ENCODE measurements around the gene MAP3K20.

DNA sequence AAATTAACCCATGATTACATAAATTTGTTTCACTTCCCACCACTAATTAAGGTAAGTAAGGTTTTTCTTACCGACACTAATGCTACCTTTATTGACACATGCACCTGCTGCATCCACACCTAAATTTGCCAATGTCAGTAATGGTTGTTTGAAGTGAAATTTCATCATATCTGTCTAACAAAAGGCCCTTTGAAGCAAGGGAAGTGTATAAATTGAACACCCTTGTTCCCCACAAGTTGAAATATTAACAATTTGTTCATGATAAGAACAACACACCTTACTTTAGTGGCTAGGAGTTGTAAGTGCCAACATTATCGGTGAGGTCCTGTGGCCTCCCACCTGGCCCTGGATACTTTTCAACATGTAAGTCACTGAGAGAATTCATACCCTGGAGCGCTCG lies 162.7 kb downstream of the MAP3K20 start:
- TF ChIP-seq, protein P1, sequence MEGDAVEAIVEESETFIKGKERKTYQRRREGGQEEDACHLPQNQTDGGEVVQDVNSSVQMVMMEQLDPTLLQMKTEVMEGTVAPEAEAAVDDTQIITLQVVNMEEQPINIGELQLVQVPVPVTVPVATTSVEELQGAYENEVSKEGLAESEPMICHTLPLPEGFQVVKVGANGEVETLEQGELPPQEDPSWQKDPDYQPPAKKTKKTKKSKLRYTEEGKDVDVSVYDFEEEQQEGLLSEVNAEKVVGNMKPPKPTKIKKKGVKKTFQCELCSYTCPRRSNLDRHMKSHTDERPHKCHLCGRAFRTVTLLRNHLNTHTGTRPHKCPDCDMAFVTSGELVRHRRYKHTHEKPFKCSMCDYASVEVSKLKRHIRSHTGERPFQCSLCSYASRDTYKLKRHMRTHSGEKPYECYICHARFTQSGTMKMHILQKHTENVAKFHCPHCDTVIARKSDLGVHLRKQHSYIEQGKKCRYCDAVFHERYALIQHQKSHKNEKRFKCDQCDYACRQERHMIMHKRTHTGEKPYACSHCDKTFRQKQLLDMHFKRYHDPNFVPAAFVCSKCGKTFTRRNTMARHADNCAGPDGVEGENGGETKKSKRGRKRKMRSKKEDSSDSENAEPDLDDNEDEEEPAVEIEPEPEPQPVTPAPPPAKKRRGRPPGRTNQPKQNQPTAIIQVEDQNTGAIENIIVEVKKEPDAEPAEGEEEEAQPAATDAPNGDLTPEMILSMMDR (IDR thresholded peaks at IDR 0.05), result no peak
- TF ChIP-seq EZH2 (IDR thresholded peaks at IDR 0.05) (no peak), EZH2phosphoT487 (IDR thresholded peaks at IDR 0.05) (no peak)

All from neural progenitor cell (in vitro differentiated cells).